HepG2 (cell line): ENCODE measurements around the gene GAR1. TPM values are rescaled to one million over a fixed set of nuclear protein-coding genes. Genes with fewer than 3 reads are reported as not detected.

Source experiments
- ATF7 ChIP-seq, 2 experiments: fragments of 450-650 bp in 1 of 2; sonication (generic) in 1 of 2; formaldehyde crosslinking in 1 of 2; IDR thresholded peaks; 2 replicates each; pipeline versions ENCODE4 v1.4.0 to v1.6.1; 2016 to 2020; ENCODE audit warnings: antibody characterized with exemption in 1 of 2, mild to moderate bottlenecking in 1 of 2, missing genetic modification reagents in 1 of 2
- CBFB ChIP-seq: sonication (generic); formaldehyde crosslinking; IDR thresholded peaks from 2 replicates; pipeline ENCODE4 v1.4.0; 2020; ENCODE audit warnings: missing genetic modification reagents
- ETV6 ChIP-seq: sonication (generic); formaldehyde crosslinking; conservative IDR thresholded peaks from 2 replicates; pipeline ENCODE4 v1.4.0; 2020; ENCODE audit warnings: missing genetic modification reagents
- GATAD1 ChIP-seq: IDR thresholded peaks from 2 replicates; pipeline ENCODE4 v1.6.1; 2016; ENCODE audit warnings: missing genetic modification reagents, missing compliant biosample characterization
- HBP1 ChIP-seq: IDR thresholded peaks from 2 replicates; pipeline ENCODE4 v1.6.1; 2016; ENCODE audit warnings: low read depth, control low read depth
- JUNB ChIP-seq: sonication (generic); formaldehyde crosslinking; IDR thresholded peaks from 2 replicates; pipeline ENCODE4 v1.8.0; 2022; ENCODE audit warnings: missing genetic modification reagents, mild to moderate bottlenecking, borderline replicate concordance
- KDM4B ChIP-seq: sonication (generic); formaldehyde crosslinking; IDR thresholded peaks from 2 replicates; pipeline ENCODE4 v1.4.0; 2020; ENCODE audit warnings: missing genetic modification reagents
- MED13 ChIP-seq: sonication (generic); formaldehyde crosslinking; IDR thresholded peaks from 2 replicates; pipeline ENCODE4 v1.5.0; 2020; ENCODE audit warnings: missing genetic modification reagents
- MLLT10 ChIP-seq: sonication (generic); formaldehyde crosslinking; IDR thresholded peaks from 2 replicates; pipeline ENCODE4 v1.4.0; 2020; ENCODE audit warnings: missing genetic modification reagents
- REPIN1 ChIP-seq: sonication (generic); formaldehyde crosslinking; IDR thresholded peaks from 2 replicates; pipeline ENCODE4 v1.8.0; 2022; ENCODE audit warnings: missing genetic modification reagents, low read depth, mild to moderate bottlenecking, borderline replicate concordance
- SMC3 ChIP-seq: IDR thresholded peaks from 2 replicates; pipeline ENCODE4 v1.6.1; 2011; ENCODE audit warnings: low read length, improper control_type of control experiment
- TGIF2 ChIP-seq: IDR thresholded peaks from 2 replicates; pipeline ENCODE4 v1.6.1; 2016; ENCODE audit warnings: control low read depth, missing compliant biosample characterization
- YY1 ChIP-seq: IDR thresholded peaks from 2 replicates; pipeline ENCODE4 v1.6.1; 2011; ENCODE audit warnings: low read length, low read depth, moderate library complexity, mild to moderate bottlenecking; ENCODE audit not compliant: insufficient read depth, insufficient replicate concordance
- ZBTB7B ChIP-seq: sonication (generic); formaldehyde crosslinking; IDR thresholded peaks from 2 replicates; pipeline ENCODE4 v1.4.0; 2020; ENCODE audit warnings: missing genetic modification reagents
- ZFY ChIP-seq: sonication (generic); formaldehyde crosslinking; IDR thresholded peaks from 2 replicates; pipeline ENCODE4 v1.4.0; 2020; ENCODE audit warnings: missing genetic modification reagents
- ZNF20 ChIP-seq: sonication (generic); formaldehyde crosslinking; IDR thresholded peaks from 2 replicates; pipeline ENCODE4 v1.4.0; 2020; ENCODE audit warnings: mild to moderate bottlenecking, moderate library complexity, missing genetic modification reagents
- ZNF468 ChIP-seq: sonication (generic); formaldehyde crosslinking; IDR thresholded peaks from 2 replicates; pipeline ENCODE4 v1.8.0; 2022; ENCODE audit warnings: mild to moderate bottlenecking, moderate library complexity, missing genetic modification reagents
- ZNF589 ChIP-seq: sonication (generic); formaldehyde crosslinking; conservative IDR thresholded peaks from 2 replicates; pipeline ENCODE4 v1.8.0; 2022; ENCODE audit warnings: mild to moderate bottlenecking, moderate library complexity, missing genetic modification reagents
- ZNF747 ChIP-seq: sonication (generic); formaldehyde crosslinking; IDR thresholded peaks from 2 replicates; pipeline ENCODE4 v1.8.1; 2023; ENCODE audit warnings: missing genetic modification reagents, mild to moderate bottlenecking, borderline replicate concordance
- polyA plus RNA-seq, 8 experiments: library from polyadenylated mRNA; depleted of rRNA in 3 of 8; stranded (reverse) in 7 of 8; unstranded in 1 of 8; fragments of >200 nt; fragmentation: Illumina TruSeq in 4 of 8; extraction: Trizol in 4 of 8; gene quantifications; 2 replicates each; pipeline versions ENCODE4 v1.2.1 to v1.2.3, GENCODE V29; 2011 to 2016; ENCODE audit warnings: low read depth in 4 of 8, missing spikeins in 1 of 8, mixed read lengths in 1 of 8; ENCODE audit not compliant: insufficient read depth in 1 of 8
- total RNA-seq, 5 experiments: library from RNA; depleted of rRNA; stranded (reverse); fragments of >200 nt; fragmentation: Illumina TruSeq; extraction: Trizol; gene quantifications; 2 replicates each; pipeline ENCODE4 v1.2.3, GENCODE V29; 2016; ENCODE audit warnings: low read depth in 1 of 5

The GAR1 gene
- total and polyA plus RNA-seq, 2 of the 13 experiments (the other 11 are each of a cell fraction or from before 2014, with no cell fraction given) = 11.3 to 11.4 TPM

- peak; percentile 42 for TF ChIP-seq REPIN1
- TF ChIP-seq ZNF589 (CRISPR knock-in tag) = peak; percentile 92
- TF ChIP-seq ATF7 (IDR thresholded peaks at IDR 0.05) = no peak
- no peak for TF ChIP-seq ATF7 (CRISPR knock-in tag; IDR thresholded peaks at IDR 0.05)
- no peak for TF ChIP-seq KDM4B (CRISPR knock-in tag)
- TF ChIP-seq CBFB (CRISPR knock-in tag) = no peak
- TF ChIP-seq ZNF468 (CRISPR knock-in tag) = no peak
- no peak; the same call in 1 of the 2 replicates for TF ChIP-seq HBP1 (CRISPR knock-in tag)
- TF ChIP-seq SMC3 = no peak
- TF ChIP-seq MLLT10 (CRISPR knock-in tag) = no peak
- TF ChIP-seq TGIF2 (CRISPR knock-in tag) = peak; percentile 6; the same call in 1 of the 2 replicates
- peak; percentile 64 for TF ChIP-seq ZBTB7B (CRISPR knock-in tag)
- peak; percentile 74; the same call in 1 of the 2 replicates for TF ChIP-seq ETV6 (CRISPR knock-in tag)
- no peak for TF ChIP-seq ZNF20
- TF ChIP-seq GATAD1 (CRISPR knock-in tag) = peak; percentile 98
- TF ChIP-seq MED13 (CRISPR knock-in tag) = no peak
- TF ChIP-seq YY1 = peak; percentile 42
- peak; percentile 58; the same call in 1 of the 2 replicates for TF ChIP-seq JUNB (CRISPR knock-in tag)
- no peak for TF ChIP-seq ZNF747 (CRISPR knock-in tag)
- TF ChIP-seq ZFY (CRISPR knock-in tag) = peak; percentile 87
Measured at GRCh38 chr4:109815151-109816081, at the start of gene GAR1 (continued).
